ENCODE results near the gene TNPO2. TPM values are rescaled to one million over a fixed set of nuclear protein-coding genes. Genes with fewer than 3 reads are reported as not detected.
"Not testable (repeated sequence)": the region's sequence is repeated elsewhere in the genome, so short reads cannot be mapped to it uniquely, and the experiment has no call there.

Gene TNPO2
- total RNA-seq, 1 experiment from 2014 or later = 17.4 TPM

- no peak for DNase-seq (ENCODE audit: extremely low read depth, low read depth)
Measured at GRCh38 chr19:12706332-12706718, 17.4 kb downstream of the TNPO2 start.

- DNase-seq (ENCODE audit: extremely low read depth, low read depth) = no peak
Measured at GRCh38 chr19:12705654-12706331, 17.9 kb downstream of the TNPO2 start.

DNA sequence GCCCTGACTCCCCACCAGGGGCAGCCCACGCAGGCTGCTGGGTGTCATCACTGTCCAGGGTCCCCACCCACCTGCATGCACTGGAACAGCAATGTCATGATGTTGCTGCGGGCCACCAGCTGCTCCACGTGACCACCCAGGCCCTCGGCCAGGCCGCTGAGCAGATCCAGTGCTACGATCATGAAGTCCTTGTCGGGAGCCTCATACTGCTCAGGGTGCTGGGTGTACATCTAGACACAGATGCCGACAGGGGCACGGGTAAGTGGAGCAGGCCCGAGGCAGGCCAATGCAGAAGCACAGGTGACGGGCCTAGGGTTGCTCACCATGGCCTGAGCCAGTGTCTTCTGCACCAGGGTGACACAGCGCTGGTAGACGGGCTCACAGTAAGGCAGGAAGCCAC is 18.6 kb downstream of the TNPO2 start:
- no peak for DNase-seq (ENCODE audit: extremely low read depth, low read depth)

- no peak for DNase-seq (ENCODE audit: extremely low read depth, low read depth)
Measured at GRCh38 chr19:12703046-12703445, 20.7 kb downstream of the TNPO2 start.

DNA sequence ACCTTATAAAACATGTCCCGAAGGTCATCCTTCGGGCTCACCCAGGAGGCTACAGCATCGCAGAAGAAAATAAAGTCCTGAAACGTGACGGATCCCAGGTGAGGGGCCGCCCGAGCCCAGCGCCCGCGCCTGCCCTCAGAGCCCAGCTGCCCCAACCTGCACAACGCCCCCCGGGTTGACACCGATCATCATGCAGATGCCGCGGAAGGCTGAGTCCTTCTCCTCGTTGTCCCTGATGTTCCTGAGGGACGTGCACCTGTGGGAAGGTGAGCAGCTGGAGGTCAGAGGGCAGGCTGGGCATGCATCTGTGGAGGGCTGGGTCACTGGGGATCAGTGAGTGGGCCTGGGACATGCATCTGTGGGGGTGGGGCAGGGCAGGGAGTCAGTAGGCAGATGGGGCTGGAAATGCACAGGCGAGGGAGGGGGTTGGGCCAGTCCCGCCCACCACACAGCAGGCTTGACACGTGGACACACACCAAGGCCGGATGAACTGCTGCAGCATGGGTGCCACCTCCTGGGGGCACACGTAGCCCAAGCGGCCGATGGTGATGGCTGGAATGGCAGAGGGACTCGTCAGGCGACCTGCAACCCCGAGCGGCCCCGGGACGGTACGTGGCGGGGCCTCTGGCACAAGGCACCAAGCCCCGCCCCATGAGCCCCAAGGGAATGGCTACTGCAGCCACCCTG is 22.0 kb downstream of the TNPO2 start:
- DNase-seq (ENCODE audit: extremely low read depth, low read depth) = no peak

DNA sequence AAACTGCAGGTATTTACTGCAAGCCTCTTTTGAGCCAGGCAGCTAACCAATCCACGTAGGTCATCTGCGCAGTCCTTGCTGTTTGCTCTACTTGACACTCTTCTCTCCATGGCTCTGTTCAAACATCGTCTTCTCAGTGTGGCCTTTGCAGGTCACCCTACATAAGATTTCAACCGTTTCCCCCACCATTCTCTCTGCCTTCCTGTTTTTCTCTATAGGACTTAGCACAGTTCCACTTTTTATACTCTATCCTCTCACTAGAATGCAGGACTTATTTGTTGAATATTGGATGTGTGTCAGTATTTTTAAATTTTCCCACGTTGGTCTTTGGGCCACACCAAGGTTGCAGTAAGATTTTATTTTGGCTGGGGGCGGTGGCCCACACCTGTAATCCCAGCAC is 25.6 kb downstream of the TNPO2 start:
- DNase-seq (ENCODE audit: extremely low read depth, low read depth) = no peak

DNA sequence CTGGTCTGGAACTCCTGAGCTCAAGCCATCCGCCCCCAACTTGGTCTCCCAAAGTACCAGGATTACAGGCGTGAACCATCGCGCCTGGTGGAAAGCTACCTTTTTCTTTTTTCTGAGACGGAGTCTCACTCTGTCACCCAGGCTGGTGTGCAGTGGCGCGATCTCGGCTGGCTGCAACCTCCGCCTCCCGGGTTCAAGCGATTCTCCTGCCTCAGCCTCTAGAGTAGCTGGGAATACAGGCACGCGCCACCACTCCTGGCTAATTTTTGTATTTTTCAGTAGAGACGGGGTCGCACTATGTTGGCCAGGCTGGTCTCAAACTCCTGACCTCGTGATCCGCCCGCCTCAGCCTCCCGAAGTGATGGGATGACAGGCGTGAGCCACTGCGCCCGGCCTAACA is 26.3 kb downstream of the TNPO2 start:
- DNase-seq (ENCODE audit: extremely low read depth, low read depth) = not testable (repeated sequence)

DNA sequence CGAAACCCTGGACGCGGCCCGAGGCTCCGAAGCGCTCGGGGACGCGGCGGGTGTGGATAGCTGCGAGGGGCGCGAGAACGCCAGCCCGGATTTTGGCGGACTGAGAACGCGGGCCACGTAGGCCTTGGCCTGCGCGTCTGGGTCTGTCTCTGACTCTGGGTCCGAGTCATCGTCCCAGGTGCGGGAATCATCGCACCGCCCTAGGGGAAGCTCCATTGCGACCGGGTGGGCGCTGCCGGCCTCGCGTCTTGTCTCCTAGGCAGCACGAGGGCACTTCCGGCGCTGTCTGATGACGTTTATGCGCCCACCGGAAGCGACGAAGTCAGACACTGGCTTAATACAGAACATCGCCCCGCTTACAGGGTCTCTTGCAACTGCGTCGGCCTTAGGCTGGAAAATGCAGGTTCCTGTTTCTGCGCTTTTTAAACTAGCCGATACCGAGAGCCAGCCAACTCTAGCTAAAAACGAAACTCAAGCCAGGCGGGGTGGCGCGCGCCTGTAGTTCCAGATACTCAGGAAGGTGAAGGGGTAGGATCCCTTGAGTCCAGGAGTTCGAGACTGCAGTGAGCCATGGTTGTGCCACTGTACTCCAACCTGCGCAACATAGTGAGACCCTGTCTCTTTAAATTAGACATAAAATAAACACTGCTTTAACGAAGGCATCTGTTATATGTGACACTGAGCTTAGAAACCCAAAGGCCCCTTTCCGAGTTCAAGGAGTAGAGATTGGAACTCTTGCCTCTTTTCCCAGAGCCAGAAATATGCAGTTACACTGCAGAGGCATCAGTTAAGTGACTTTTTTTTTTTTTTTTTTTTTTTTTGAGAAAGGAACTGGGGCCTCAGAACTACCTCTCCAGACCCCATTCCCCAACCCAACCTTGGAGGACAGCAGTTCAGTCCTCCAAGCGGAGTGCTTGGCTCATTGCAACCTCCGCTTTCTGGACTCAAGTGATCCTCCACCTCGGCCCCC is 27.1 kb downstream of the TNPO2 start, which contains the start of gene FBXW9:
FBXW9 (minus strand) TSS at position 266 of the 970 bp plus-strand sequence; CDS start at position 216, 50 bp downstream.
- peak; percentile 86 for DNase-seq (ENCODE audit: extremely low read depth, low read depth)

- no peak for DNase-seq (ENCODE audit: extremely low read depth, low read depth)
Measured at GRCh38 chr19:12695997-12696365, 27.8 kb downstream of the TNPO2 start.

- DNase-seq (ENCODE audit: extremely low read depth, low read depth) = no peak
Measured at GRCh38 chr19:12695514-12695913, 28.2 kb downstream of the TNPO2 start.

GRCh38 chr19:12695096-12695495 is 28.6 kb downstream of the TNPO2 start:
- no peak for DNase-seq (ENCODE audit: extremely low read depth, low read depth)

DNA sequence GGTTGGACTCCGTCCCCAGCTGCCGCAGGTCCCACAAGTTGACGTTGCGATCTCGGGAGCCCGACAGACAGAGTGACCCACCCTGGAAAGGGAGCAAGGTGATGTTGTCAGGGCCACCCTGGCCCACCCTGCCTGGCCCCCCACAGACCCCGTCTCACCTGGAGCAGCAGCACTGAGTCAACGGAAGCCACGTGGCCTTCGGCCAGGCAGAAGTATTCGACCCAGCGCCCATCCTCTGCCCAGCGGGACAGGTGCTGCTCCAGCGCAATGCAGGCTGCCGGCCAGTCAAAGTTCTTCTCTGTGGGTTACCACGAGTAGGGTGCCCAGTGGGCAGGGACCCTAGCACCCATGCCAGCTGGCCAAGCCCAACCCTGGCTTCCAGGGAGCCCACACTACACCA is 29.1 kb downstream of the TNPO2 start:
- DNase-seq (ENCODE audit: extremely low read depth, low read depth) = no peak

DNA sequence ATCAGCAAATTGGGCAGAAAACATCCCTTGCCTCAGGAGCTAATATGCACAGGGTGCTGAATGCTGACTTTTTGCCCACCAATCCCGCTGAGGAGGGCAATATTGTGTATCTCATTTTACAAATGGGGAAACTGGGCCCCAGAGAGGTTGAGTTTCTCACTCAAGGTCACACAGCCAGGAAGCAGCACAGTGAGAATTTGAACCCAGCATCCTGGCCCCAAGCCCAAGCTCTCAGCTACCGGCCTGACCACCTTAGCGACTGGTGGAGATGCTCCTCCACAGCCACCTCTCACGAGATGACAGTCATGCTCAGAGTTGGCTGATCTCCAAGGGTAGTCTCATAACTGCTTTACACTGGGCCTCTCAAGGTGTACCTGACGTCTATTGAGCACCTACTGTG is 30.8 kb downstream of the TNPO2 start:
- no peak for DNase-seq (ENCODE audit: extremely low read depth, low read depth)

DNA sequence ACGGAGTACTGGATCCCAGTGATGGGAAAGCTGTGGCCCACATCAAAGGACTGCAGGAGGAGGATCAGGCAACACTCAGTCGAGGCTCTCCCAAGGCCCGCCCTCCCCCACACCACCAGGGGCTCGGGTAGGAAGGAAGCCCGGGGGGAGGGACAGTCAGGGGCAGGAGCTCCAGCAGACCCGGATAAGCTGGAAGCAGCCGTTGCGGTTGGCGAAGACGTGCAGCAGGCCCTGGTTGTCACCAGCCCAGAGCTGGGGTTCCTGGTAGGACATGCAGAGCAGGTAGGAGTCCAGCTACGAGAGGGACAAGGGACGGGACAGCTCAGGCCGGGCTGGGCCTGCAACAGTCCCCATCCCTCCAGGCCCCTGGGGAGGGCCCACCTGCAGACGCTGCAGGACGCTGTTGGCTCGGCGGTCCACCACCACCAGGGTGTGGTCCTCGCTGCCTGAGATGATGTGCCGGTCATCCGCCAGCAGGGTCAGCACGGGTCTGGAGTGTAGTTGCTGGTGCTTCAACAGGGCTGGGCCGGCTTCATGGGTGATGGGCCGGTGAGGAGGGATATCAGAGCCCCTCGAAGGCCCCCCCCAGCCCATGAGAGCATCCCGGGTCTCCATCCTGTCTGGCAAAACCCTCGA is 34.0 kb downstream of the TNPO2 start:
- no peak for DNase-seq (ENCODE audit: extremely low read depth, low read depth)

GRCh38 chr19:12689012-12689411 is 34.7 kb downstream of the TNPO2 start:
- DNase-seq (ENCODE audit: extremely low read depth, low read depth) = no peak

DNA sequence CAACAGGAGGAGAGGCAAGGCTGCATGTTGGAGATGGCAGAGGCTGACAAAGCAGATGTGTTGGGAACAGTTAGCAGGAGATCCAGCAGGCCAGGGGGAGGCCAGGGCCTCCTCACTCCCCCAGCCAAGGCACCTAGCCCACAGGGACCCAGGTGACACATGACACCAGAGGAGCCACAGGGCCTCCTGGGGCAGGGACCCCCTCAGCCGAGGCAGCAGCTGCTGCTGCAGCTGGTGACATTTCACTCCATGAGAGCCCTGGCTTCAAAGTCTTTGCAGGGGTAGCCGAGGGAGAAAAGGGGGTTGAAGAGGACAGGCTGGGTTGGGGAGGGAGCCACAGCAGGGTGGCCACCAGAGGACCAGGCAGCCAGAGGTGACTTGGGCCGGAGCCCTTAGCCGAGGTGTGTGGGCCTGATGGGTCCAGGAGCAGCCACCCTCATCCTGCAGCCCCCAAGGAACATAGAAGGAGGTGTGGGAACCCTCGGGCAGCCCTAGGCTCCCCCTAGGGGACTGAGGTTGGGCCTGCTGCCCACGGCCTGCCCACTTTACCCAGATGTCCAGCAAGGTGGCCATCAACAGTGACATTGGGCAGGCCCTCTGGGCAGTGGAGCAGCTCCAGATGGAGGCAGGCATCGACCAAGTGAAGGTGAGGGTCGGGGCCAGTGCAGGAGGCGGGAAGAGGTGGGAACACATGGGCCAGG is 36.1 kb downstream of the TNPO2 start, which contains the start of gene GNG14:
GNG14 (plus strand) TSS at position 503 of the 701 bp plus-strand sequence; CDS start at position 554, 51 bp downstream.
- no peak for DNase-seq (ENCODE audit: extremely low read depth, low read depth)

DNA sequence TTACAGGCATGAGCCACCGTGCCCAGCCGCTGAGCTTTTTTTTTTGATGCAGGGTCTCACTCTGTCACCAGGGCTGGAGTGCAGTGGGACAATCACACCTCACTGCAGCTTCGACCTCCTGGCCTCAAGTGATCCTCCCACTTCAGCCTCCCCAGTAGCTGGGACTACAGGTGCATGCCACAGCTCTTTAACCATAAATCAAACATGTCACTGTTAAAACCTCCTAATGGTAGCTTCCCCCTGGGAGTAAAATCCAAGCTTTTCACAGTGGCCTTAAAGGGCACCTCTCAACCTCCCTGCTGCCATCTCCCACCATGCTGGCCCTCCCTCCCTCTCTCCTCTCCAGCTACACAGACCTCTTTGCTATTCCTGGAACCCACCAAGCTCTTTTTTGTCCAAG is 37.9 kb downstream of the TNPO2 start:
- no peak for DNase-seq (ENCODE audit: extremely low read depth, low read depth)

DNA sequence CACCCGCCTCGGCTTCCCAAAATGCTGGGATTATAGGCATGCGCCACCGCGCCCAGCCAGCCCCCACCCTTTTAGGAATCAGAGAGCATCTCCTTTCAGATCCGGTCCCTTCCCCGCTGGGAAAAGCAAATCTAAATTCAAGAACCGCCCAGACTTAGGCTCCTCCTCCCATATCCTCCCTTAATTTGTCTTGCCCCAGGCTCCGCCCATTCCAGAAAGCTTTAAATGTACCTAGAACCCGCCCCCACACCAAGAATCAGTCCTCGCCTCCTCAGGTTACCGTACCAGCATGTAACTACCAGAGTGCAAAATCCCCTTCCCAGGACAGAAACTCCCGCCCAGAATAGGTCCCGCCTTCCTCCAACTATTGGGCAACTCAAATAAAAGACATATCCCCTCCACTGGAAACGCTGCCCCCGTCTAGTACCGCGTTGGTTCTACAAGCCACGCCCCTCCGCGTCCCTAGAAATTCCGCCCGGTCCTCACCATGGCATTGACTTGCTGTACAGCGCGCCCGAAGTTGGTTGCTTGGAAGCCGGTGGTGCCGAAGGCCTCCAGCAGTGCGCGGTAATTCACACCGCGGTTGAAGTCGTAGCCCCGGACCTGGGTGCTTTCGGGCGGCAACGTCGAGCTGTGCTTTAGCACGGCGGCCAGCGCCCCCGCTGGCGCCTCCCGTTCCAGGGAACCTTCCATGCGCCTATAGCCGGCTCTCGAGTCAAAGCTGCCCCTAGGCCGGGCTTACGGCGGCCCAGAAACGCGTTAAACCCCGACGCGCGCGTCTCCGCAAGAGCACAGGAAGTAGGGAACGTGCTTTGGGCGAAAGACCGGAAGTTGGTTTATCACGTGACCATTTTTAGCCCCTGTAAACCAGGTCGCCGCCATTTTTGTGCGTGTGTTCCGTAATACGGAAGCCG is 42.4 kb downstream of the TNPO2 start, which contains the start of gene DHPS:
DHPS (minus strand) TSS at position 807 of the 914 bp plus-strand sequence; CDS start at position 693, 114 bp downstream.
- peak; percentile 92 for DNase-seq (ENCODE audit: extremely low read depth, low read depth)

- no peak for DNase-seq (ENCODE audit: extremely low read depth, low read depth)
Measured at GRCh38 chr19:12680034-12680433, 43.7 kb downstream of the TNPO2 start.

Data from NCI-H460 (cell line).